HCT116 (cell line): ENCODE data around the gene SMARCD1.

Experiments
- EZH2phosphoT487 ChIP-seq: fragments of 200-600 bp; IDR thresholded peaks from 2 replicates; pipeline ENCODE4 v1.6.1; 2018; ENCODE audit warnings: antibody characterized with exemption, borderline replicate concordance
- FOSL1 ChIP-seq: IDR thresholded peaks from 2 replicates; pipeline ENCODE4 v1.6.1; 2012; ENCODE audit warnings: low read depth
- POLR2A ChIP-seq: IDR thresholded peaks from 2 replicates; pipeline ENCODE4 v1.7.0; 2011; ENCODE audit warnings: borderline replicate concordance; ENCODE audit not compliant: insufficient read depth, insufficient read length; ENCODE audit errors: extremely low read depth
- POLR2AphosphoS5 ChIP-seq: IDR thresholded peaks from 2 replicates; pipeline ENCODE4 v1.6.1; 2011; ENCODE audit warnings: mild to moderate bottlenecking, low read depth, low read length, moderate library complexity
- SIN3A ChIP-seq: IDR thresholded peaks from 2 replicates; pipeline ENCODE4 v1.6.1; 2012; ENCODE audit warnings: low read depth
- SP1 ChIP-seq: IDR thresholded peaks from 2 replicates; pipeline ENCODE4 v1.6.1; 2012; ENCODE audit warnings: low read depth
- YY1 ChIP-seq: IDR thresholded peaks from 2 replicates; pipeline ENCODE4 v1.6.1; 2011; ENCODE audit warnings: low read length, low read depth, moderate library complexity, mild to moderate bottlenecking; ENCODE audit not compliant: insufficient replicate concordance; ENCODE audit errors: extremely low read depth
- TF ChIP-seq, protein P1 (sequence below): IDR thresholded peaks from 2 replicates; pipeline ENCODE4 v1.6.1; 2012
- TF ChIP-seq, protein P2 (sequence below): IDR thresholded peaks from 2 replicates; pipeline ENCODE4 v1.6.1; 2012; ENCODE audit warnings: low read depth
- TF ChIP-seq, protein P3 (sequence below), 3 experiments: fragments of 200-600 bp in 1 of 3; sonication (generic) in 1 of 3; IDR thresholded peaks in 2 of 3; conservative IDR thresholded peaks in 1 of 3; 2 replicates each; pipeline ENCODE4 v1.5.1; 2012 to 2017; ENCODE audit warnings: low read depth in 2 of 3, low read length in 2 of 3, antibody characterized with exemption in 1 of 3, borderline replicate concordance in 1 of 3, control low read depth in 1 of 3, mild to moderate bottlenecking in 1 of 3, mixed read lengths in 1 of 3, mixed run types in 1 of 3, moderate library complexity in 1 of 3; ENCODE audit not compliant: insufficient read depth in 1 of 3
- TF ChIP-seq, protein P4 (sequence below): IDR thresholded peaks from 2 replicates; pipeline ENCODE4 v1.6.1; 2012
- TF ChIP-seq, protein P5 (sequence below): IDR thresholded peaks from 2 replicates; pipeline ENCODE4 v1.6.1; 2011; ENCODE audit warnings: mild to moderate bottlenecking, low read length, moderate library complexity; ENCODE audit not compliant: insufficient replicate concordance; ENCODE audit errors: extremely low read depth

DNA sequence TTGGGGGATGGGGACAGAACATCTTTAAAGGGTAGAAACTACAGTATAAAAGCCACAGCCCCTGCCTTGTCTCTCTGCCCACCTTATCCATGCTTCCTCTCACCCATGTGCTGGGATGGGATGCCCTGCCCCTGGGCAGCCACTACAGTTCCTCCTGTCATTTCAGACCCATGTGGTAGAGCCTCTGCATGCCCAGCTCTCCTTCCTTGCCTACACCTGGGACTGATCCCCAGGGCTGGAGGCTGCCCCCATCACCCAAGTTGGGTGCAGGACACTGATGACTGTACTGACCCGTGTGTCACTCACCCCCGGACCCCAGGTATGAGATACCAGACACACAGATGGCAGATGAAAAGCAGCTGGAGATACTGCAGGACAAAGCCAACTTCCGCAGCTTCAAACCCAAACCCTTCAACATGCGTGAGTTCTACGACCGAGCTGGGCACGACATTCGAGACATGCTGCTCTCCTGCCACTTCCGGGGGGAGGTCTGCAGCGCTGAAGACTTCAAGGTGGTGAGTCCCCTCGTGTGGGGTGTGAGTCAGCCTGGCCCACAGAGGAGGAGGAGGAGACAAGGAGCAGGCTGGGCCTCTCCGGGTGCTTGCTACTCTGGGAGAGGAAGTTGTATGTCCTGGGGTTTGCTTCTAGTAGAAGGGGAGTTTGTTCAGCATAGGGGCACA is 25.6 kb upstream of the SMARCD1 start:
- TF ChIP-seq POLR2A (no peak), YY1 (no peak), EZH2phosphoT487 (no peak), FOSL1 (no peak), SP1 (no peak), POLR2AphosphoS5 (no peak), SIN3A (no peak)
- TF ChIP-seq, protein P1, sequence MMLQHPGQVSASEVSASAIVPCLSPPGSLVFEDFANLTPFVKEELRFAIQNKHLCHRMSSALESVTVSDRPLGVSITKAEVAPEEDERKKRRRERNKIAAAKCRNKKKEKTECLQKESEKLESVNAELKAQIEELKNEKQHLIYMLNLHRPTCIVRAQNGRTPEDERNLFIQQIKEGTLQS: no peak
- TF ChIP-seq, protein P2, sequence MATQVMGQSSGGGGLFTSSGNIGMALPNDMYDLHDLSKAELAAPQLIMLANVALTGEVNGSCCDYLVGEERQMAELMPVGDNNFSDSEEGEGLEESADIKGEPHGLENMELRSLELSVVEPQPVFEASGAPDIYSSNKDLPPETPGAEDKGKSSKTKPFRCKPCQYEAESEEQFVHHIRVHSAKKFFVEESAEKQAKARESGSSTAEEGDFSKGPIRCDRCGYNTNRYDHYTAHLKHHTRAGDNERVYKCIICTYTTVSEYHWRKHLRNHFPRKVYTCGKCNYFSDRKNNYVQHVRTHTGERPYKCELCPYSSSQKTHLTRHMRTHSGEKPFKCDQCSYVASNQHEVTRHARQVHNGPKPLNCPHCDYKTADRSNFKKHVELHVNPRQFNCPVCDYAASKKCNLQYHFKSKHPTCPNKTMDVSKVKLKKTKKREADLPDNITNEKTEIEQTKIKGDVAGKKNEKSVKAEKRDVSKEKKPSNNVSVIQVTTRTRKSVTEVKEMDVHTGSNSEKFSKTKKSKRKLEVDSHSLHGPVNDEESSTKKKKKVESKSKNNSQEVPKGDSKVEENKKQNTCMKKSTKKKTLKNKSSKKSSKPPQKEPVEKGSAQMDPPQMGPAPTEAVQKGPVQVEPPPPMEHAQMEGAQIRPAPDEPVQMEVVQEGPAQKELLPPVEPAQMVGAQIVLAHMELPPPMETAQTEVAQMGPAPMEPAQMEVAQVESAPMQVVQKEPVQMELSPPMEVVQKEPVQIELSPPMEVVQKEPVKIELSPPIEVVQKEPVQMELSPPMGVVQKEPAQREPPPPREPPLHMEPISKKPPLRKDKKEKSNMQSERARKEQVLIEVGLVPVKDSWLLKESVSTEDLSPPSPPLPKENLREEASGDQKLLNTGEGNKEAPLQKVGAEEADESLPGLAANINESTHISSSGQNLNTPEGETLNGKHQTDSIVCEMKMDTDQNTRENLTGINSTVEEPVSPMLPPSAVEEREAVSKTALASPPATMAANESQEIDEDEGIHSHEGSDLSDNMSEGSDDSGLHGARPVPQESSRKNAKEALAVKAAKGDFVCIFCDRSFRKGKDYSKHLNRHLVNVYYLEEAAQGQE: no peak
- TF ChIP-seq, protein P3, sequence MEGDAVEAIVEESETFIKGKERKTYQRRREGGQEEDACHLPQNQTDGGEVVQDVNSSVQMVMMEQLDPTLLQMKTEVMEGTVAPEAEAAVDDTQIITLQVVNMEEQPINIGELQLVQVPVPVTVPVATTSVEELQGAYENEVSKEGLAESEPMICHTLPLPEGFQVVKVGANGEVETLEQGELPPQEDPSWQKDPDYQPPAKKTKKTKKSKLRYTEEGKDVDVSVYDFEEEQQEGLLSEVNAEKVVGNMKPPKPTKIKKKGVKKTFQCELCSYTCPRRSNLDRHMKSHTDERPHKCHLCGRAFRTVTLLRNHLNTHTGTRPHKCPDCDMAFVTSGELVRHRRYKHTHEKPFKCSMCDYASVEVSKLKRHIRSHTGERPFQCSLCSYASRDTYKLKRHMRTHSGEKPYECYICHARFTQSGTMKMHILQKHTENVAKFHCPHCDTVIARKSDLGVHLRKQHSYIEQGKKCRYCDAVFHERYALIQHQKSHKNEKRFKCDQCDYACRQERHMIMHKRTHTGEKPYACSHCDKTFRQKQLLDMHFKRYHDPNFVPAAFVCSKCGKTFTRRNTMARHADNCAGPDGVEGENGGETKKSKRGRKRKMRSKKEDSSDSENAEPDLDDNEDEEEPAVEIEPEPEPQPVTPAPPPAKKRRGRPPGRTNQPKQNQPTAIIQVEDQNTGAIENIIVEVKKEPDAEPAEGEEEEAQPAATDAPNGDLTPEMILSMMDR (IDR thresholded peaks at IDR 0.05 in 2 of 3, conservative IDR thresholded peaks at IDR 0.05 in 1 of 3; ENCODE audit: borderline replicate concordance in 1 of 3, insufficient read depth in 1 of 3, low read depth in 2 of 3, low read length in 2 of 3): no peak
- TF ChIP-seq, protein P4, sequence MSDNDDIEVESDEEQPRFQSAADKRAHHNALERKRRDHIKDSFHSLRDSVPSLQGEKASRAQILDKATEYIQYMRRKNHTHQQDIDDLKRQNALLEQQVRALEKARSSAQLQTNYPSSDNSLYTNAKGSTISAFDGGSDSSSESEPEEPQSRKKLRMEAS: no peak
- TF ChIP-seq, protein P5, sequence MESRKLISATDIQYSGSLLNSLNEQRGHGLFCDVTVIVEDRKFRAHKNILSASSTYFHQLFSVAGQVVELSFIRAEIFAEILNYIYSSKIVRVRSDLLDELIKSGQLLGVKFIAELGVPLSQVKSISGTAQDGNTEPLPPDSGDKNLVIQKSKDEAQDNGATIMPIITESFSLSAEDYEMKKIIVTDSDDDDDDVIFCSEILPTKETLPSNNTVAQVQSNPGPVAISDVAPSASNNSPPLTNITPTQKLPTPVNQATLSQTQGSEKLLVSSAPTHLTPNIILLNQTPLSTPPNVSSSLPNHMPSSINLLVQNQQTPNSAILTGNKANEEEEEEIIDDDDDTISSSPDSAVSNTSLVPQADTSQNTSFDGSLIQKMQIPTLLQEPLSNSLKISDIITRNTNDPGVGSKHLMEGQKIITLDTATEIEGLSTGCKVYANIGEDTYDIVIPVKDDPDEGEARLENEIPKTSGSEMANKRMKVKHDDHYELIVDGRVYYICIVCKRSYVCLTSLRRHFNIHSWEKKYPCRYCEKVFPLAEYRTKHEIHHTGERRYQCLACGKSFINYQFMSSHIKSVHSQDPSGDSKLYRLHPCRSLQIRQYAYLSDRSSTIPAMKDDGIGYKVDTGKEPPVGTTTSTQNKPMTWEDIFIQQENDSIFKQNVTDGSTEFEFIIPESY: no peak
